Esophagus (tissue), 2 donors: ENCODE measurements around the gene NHERF1. TPM values are rescaled to one million over a fixed set of nuclear protein-coding genes. Genes with fewer than 3 reads are reported as not detected.
A peak's percentile ranks its signal among the peaks of the same experiment; 100 is the strongest.

Source experiments
- H3K27ac ChIP-seq, 2 donors: one replicate each; pipeline ENCODE4 v1.5.1; 2013; ENCODE audit warnings: low read depth in 2 of 2, mild to moderate bottlenecking in 2 of 2, inconsistent platforms in 1 of 2, low read length in 1 of 2, moderate library complexity in 1 of 2
- H3K27me3 ChIP-seq, 2 donors: one replicate each; pipeline ENCODE4 v1.6.1; 2013; ENCODE audit warnings: low read length in 2 of 2, control low read depth in 1 of 2, mild to moderate bottlenecking in 1 of 2; ENCODE audit not compliant: insufficient read depth in 2 of 2, control insufficient read depth in 1 of 2
- H3K36me3 ChIP-seq, 2 donors: one replicate each; pipeline ENCODE4 v1.6.1; 2013; ENCODE audit warnings: low read length in 1 of 2; ENCODE audit not compliant: control insufficient read depth in 2 of 2, insufficient read depth in 2 of 2
- H3K4me1 ChIP-seq, 2 donors: one replicate each; pipeline ENCODE4 v1.6.1; 2013; ENCODE audit warnings: low read length in 1 of 2; ENCODE audit not compliant: control insufficient read depth in 2 of 2, insufficient read depth in 2 of 2
- H3K4me3 ChIP-seq, 2 donors: one replicate each; pipeline ENCODE4 v1.5.1; 2013; ENCODE audit warnings: low read length in 2 of 2, mild to moderate bottlenecking in 2 of 2, low read depth in 1 of 2, moderate library complexity in 1 of 2
- H3K9me3 ChIP-seq, 2 donors: one replicate each; pipeline ENCODE4 v1.6.1; 2013; ENCODE audit warnings: mild to moderate bottlenecking in 2 of 2, low read depth in 1 of 2, low read length in 1 of 2, moderate library complexity in 1 of 2; ENCODE audit not compliant: control insufficient read depth in 2 of 2, insufficient read depth in 1 of 2
- WGBS, 2 donors: extraction: QIAGEN DNeasy Blood & Tissue Kit; methylation state at CpG; one replicate each; pipeline ENCODE4 v1.1.7; 2013; 5-methylcytosine and 5-hydroxymethylcytosine counted together
- polyA plus RNA-seq, 2 donors: library from polyadenylated mRNA; stranded (reverse); fragments of 200-250 nt; gene quantifications; one replicate each; pipeline ENCODE4 v1.2.3, GENCODE V29; 2013
- donor health status: healthy with polysubstance abuse.
- donor health status: Bipolar disorder and iron deficiency.

Gene NHERF1
- polyA plus RNA-seq, 2 donors, result 108 to 224 TPM

GRCh38 chr17:74746376-74746775 lies 2.1 kb upstream of the NHERF1 start:
- no peak overlapping the region for H3K4me3 ChIP-seq
- H3K36me3 ChIP-seq, result peaks cover 0 to 2% of the 10 kb centered on the region in 2 donors
- H3K4me1 ChIP-seq, result peaks cover 5 to 17% of the 10 kb centered on the region in 2 donors

GRCh38 chr17:74746922-74747321 lies 1.5 kb upstream of the NHERF1 start:
- 43% methylated on average over 6 of the region's 6 CpGs for WGBS, 2 donors
- Histone ChIP-seq H3K4me1 (peaks cover 5 to 23% of the 10 kb centered on the region in 2 donors), H3K9me3 (no peaks in the 10 kb centered on the region), H3K27ac (peak overlapping the region; percentile 7 to 50), H3K27me3 (no peaks in the 10 kb centered on the region), H3K36me3 (peaks cover 0 to 2% of the 10 kb centered on the region in 2 donors), H3K4me3 (no peak overlapping the region)

More at GRCh38 chr17:74746376-74746775, 2.1 kb upstream of the NHERF1 start:
- WGBS, 2 donors, result 54 to 73% methylated on average over 5 of the region's 5 CpGs
- H3K9me3 ChIP-seq, result no peaks in the 10 kb centered on the region
- peak overlapping the region in 1 of 2 donors; percentile 50 for H3K27ac ChIP-seq
- H3K27me3 ChIP-seq, result no peaks in the 10 kb centered on the region

GRCh38 chr17:74748279-74748528 lies 224 bp upstream of the NHERF1 start:
- H3K27me3 ChIP-seq, result no peaks in the 10 kb centered on the region
- H3K27ac ChIP-seq, result peak overlapping the region; percentile 76 to 77
- H3K4me3 ChIP-seq, result peak overlapping the region; percentile 79 to 97
- peaks cover 0 to 2% of the 10 kb centered on the region in 2 donors for H3K36me3 ChIP-seq
- no peaks in the 10 kb centered on the region for H3K9me3 ChIP-seq
- peaks cover 3 to 23% of the 10 kb centered on the region in 2 donors for H3K4me1 ChIP-seq
- WGBS, 2 donors, result 0 to 1% methylated on average over 34 of the region's 34 CpGs

DNA sequence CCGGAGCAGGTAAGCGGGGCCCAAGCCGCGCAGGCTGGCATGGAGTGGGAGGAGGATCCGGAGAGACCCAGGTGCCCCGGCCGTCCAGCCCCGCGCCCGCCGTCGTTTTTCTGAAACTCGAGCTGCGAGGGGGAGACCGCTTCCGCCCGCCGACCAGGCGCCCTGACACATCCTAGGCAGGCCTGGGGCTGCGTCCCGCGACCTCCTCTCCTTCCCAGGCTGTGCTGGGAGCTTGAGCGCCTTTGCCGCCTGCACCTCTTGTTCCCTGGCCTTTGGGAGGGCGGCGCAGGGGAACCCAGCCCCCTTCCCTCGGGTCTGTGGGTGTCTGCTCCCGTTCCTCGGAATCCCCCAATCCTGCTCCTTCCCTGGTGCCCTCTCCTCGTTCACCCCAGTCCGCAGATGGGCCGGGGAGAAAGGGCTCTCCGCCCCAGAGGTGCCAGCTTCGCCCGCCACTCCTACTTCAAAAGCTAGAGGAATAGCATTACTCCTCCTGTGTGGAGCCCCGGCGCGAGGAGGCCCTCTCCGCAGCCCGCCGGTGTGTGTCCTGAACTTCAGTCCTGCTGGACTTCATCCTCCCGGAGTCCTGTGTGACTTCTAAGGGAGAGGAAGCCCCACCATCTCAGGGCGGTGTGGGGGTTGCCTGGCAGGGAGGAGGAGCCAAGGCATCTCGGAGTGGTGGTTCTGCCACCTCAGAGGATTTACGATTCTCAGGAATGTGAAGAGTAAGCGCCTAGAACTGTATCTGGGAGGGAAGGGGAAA lies 1.0 kb downstream of the NHERF1 start:
- H3K27me3 ChIP-seq, result no peaks in the 10 kb centered on the region
- 4 to 5% methylated on average over 44 to 46 of the region's 46 CpGs for WGBS, 2 donors
- peaks cover 2 to 23% of the 10 kb centered on the region in 2 donors for H3K4me1 ChIP-seq
- H3K4me3 ChIP-seq, result peak overlapping the region; percentile 79 to 97
- H3K27ac ChIP-seq, result peak overlapping the region; percentile 84 to 86
- H3K9me3 ChIP-seq, result no peaks in the 10 kb centered on the region
- peaks cover 0 to 2% of the 10 kb centered on the region in 2 donors for H3K36me3 ChIP-seq

DNA sequence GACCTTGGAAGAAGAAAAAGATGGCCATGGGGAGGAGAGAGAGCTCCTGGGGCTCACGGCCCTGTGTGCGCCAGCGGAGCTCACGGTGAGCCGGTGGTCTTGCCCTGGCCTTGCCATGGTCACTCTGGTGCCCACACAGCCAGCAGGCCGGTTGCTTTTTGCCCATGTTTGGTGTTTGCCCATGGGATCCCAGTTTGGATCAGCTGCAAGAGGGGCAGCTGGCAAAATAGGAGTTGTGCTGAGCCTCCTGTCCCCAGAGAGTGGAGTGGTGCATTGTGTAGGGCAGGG lies 1.6 kb downstream of the NHERF1 start:
- H3K9me3 ChIP-seq, result no peaks in the 10 kb centered on the region
- peak overlapping the region; percentile 84 to 86 for H3K27ac ChIP-seq
- peak overlapping the region; percentile 79 to 97 for H3K4me3 ChIP-seq
- no peaks in the 10 kb centered on the region for H3K27me3 ChIP-seq
- 33 to 42% methylated on average over 6 of the region's 6 CpGs for WGBS, 2 donors
- H3K36me3 ChIP-seq, result peaks cover 0 to 3% of the 10 kb centered on the region in 2 donors
- H3K4me1 ChIP-seq, result peaks cover 2 to 28% of the 10 kb centered on the region in 2 donors

DNA sequence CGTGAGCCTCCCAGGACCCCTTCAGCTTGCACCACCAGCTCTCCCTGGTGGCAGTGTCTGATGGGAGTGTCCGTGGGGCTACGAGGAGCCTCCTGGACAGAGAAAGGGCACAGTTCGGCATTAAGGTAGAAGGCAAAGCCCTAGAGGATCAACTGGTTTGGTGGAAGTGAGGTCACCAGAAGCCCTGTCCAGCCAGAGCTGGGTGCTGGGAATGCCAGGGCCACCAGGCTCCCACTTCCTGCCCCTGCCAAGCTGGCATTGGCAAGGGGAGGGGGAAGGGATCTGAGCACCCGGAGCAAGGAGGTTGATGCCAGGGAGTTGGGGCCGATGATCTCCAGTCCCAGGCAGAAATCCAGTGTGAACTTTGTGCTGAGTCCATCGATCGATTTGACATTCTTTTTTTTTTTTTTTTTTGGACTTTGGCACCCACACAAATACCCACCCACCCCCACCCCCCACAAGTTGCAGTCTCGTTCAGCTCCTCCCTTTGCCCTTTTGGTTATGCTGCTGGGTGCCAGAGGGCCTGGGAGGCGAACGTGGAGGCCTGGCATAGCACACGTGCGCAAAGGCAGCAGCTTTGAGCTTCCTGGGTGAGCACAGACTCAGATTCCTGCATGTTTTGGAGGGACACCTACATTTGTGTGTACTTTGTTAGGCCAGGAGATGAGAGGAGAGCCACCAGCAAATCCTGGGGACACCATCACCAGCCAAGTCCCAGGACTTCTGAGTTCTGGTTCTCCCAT lies 2.1 kb downstream of the NHERF1 start:
- Histone ChIP-seq H3K4me1 (peaks cover 3 to 33% of the 10 kb centered on the region in 2 donors), H3K27ac (peak overlapping the region; percentile 84 to 86), H3K4me3 (peak overlapping the region; percentile 79 to 97), H3K9me3 (no peaks in the 10 kb centered on the region), H3K36me3 (peaks cover 0 to 8% of the 10 kb centered on the region in 2 donors), H3K27me3 (no peaks in the 10 kb centered on the region)
- WGBS, 2 donors, result 27 to 38% methylated on average over 13 of the region's 13 CpGs

GRCh38 chr17:74752415-74752814 lies 4.0 kb downstream of the NHERF1 start:
- peaks cover 0 to 9% of the 10 kb centered on the region in 2 donors for H3K36me3 ChIP-seq
- no peak overlapping the region for H3K4me3 ChIP-seq
- peak overlapping the region in 1 of 2 donors; percentile 90 for H3K27ac ChIP-seq
- peaks cover 3 to 38% of the 10 kb centered on the region in 2 donors for H3K4me1 ChIP-seq
- H3K9me3 ChIP-seq, result no peaks in the 10 kb centered on the region
- WGBS, 2 donors, result 79 to 86% methylated on average over 9 of the region's 9 CpGs
- no peaks in the 10 kb centered on the region for H3K27me3 ChIP-seq

DNA sequence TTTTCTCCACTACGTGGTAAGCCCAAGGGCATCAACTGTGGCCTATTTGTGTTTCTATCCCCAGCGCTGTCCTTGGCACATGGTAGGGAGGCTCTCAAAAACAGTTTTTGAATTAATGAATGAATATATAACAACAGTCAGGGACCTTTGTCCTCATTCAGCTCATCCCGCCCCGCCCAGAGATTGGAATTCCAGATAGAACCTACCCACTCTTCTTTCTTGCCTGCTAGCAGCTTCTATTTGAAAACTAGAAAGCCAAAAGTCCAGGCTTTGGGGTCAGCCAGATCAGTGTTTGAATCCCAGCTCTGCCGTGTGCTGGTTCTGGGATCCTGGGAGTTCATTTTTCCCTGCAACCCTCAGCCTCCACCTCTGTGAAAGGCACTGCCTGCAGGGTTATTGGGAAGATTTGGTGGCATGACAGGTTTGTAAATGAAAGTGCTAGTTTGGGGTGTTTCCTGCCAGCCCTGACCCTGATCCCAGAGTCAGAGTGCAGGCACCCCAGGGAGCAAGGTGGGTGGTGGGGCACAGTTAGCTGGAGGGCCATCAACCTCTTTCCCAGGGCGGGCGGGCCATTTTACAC lies 4.5 kb downstream of the NHERF1 start:
- 86 to 90% methylated on average over 7 of the region's 7 CpGs for WGBS, 2 donors
- H3K27ac ChIP-seq, result peak overlapping the region; percentile 1 to 78

GRCh38 chr17:74754832-74755231 lies 6.4 kb downstream of the NHERF1 start:
- WGBS, 2 donors, result 90 to 92% methylated on average over 3 of the region's 3 CpGs
- no peak overlapping the region for H3K4me3 ChIP-seq
- H3K36me3 ChIP-seq, result peaks cover 0 to 15% of the 10 kb centered on the region in 2 donors
- no peaks in the 10 kb centered on the region for H3K9me3 ChIP-seq
- peaks cover 6 to 56% of the 10 kb centered on the region in 2 donors for H3K4me1 ChIP-seq
- peak overlapping the region; percentile 42 to 67 for H3K27ac ChIP-seq
- H3K27me3 ChIP-seq, result no peaks in the 10 kb centered on the region

More for the DNA sequence above, 4.5 kb downstream of the NHERF1 start:
- no peaks in the 10 kb centered on the region for H3K9me3 ChIP-seq
- no peak overlapping the region for H3K4me3 ChIP-seq
- no peaks in the 10 kb centered on the region for H3K27me3 ChIP-seq
- H3K36me3 ChIP-seq, result peaks cover 0 to 9% of the 10 kb centered on the region in 2 donors
- peaks cover 3 to 38% of the 10 kb centered on the region in 2 donors for H3K4me1 ChIP-seq
